Urothelium cell line (cell line): ENCODE measurements around the gene SPNS1.
A peak's percentile ranks its signal among the peaks of the same experiment; 100 is the strongest.

Experiments
- DNase-seq: peaks from one replicate; pipeline ENCODE4 v3.0.0; 2011; ENCODE audit warnings: low spot score, mixed read lengths
- FAIRE-seq: peaks from 2 replicates; lab custom pipeline; 2011; peaks lifted over from hg19 to GRCh38; lab: Jason Lieb, UNC

Gene SPNS1

DNA sequence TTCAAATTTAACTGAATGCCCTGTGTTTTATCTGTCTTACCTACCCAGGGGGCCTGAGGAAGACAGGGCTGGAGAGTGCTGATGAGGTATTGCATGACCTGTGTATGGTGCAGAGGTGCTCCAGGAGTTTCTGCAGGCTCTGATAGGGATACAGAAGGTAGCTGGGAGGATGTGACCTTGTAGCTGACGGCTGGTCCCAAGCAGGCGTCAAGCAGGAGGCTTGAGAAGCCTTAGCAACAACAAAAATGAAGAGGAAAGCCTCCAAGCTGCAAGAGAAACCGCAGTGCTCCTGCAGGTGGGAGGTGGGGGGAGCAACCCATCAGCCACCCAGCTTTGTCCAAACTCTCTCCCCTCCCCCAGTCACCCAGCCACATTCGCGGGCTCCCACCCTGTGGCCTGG is 50.6 kb downstream of the SPNS1 start:
- DNase-seq: no peak
- FAIRE-seq: no peak

DNA sequence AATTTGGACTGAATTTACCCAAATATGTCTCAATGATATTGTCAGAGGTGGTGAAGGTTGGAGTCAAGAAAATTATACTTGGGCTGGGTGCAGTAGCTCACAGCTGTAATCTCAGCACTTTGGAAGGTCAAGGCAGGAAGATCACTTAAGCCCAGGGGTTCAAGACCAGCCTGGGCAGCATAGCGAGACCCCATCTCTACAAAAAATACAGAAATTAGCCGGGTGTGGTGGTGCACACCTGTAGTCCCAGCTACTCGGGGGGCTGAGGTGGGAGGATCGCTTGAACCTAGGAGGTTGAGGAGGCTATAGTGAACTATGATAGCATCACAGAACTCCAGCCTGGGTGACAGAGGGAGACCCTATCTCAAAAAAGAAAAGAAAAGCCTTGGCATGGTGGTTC is 51.2 kb downstream of the SPNS1 start:
- FAIRE-seq (no peak), DNase-seq (no peak)

DNA sequence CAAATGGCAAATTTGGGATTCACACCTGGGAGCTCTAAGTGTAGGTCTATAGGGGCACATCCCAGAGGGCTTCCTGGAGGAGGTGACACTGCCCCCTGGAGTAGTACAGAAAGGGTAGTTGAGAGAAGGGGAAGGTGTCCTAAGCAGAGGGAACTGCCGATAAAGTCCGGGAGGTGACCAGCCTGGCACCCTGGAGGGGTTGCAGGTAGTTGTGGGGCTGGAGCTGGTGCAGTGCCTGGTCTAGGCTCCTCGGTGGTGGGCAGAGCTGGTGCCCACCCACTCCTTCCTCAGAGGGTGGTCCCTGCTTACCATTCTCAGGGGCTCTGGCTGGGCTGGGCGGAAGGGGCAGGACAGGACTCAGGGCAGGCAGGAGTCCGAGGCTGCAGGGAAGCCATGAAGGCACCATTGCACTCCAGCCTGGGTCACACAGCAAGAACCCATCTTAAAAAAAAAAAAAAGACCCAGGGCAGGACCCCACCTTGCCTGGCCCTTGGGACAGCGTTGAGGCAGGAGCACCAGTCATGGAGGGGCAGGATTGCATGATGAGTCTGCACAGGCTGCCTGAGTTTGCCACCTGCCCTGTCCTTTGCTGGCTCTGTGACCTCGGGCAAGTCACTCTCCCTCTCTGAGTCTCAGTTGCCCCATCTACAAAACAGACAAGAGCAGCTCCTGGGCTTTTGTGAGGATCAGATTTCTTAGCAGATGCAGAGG is 54.0 kb downstream of the SPNS1 start:
- no peak for FAIRE-seq
- no peak for DNase-seq

DNA sequence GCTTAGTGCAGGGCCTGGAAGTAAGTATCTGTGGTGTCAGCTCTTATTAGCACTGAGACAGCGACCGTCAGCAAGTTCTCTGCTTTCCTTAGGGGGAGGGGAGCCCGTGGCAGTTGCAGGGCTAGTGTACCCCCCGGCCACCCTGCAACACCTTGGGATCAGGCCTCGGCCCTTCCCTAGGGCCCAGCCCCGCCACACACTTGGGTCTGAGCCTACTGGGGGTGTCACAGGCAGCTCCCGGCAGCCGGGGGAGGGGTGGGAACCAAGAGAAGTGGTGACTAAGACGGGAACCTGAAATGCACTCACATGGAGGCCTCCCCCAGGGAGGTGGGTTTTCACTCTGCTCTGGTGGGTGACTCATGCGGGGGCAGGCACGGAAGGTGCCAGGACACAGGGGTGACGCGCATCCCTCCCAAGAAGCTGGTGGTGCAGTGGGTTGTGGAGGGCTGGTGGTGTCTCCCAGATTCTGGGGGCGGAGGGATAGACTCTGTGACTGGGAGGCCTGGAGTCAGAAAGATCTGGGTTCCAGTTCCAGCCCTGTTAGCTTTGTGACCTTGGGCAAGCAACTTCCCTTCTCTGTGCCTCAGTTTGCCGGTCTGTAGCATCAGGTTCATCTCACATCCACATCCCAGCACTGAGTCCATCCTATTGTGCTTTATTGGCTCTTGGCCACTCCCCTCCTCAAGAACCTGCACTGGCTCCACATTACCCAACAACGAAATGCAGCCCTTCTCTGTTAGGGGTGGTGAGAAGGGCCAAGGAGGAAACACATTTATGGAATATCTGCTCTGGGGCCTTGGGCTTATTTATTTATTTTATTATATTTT is 54.8 kb downstream of the SPNS1 start:
- peak; percentile 90 for DNase-seq
- peak; percentile 23 for FAIRE-seq

DNA sequence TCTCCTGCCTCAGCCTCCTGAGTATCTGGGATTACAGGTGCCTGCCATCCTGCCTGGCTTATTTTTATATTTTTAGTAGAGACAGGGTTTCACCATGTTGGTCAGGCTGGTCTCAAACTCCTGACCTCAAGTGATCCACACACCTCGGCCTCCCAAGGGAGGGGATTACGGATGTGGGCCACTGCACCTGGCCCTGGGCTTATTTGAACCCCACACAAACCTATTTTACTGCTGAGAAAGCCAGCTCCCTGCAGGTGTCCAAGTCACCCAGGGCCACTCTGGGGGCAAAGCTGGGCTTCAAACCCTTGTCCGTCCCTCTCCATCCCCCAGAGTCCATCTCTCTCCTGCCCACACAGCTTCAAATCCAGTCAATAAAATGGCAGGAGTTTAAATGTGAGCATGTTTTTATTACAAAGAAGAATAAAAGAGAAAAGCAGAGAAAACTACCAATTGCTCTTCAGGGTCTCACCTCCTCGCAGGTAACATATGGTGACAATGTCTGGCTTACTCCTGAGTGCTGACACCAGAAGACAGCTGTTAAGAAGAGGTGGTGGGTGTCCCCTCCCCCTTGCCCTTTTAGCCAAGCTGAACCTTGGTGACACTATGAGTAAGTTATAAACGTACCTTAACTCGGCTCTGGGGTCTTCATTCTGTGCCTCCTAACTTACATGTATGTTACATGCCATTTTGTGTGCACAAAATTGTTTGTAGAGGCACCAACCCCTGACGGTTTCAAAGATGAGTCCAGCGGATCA is 55.7 kb downstream of the SPNS1 start:
- no peak for FAIRE-seq
- DNase-seq: no peak
